Activated naive CD8-positive, alpha-beta T cell treated with anti-CD3 and anti-CD28 coated beads, Interleukin-2, amount 10 ng/mL, durations not matched to agents 7 days and 5 days (primary cell): Measurements from ENCODE around the gene KRTAP12-4. TPM values are rescaled to one million over a fixed set of nuclear protein-coding genes. Genes with fewer than 3 reads are reported as not detected.

Experiments used
- ATAC-seq: fragments of 150-1000 bp; cut with Tn5 transposase; one replicate; pipeline ENCODE4 v1.10.0; 2021; ENCODE audit warnings: low read depth, moderate library complexity
- POLR2A ChIA-PET: fragments of 350-600 bp; sonication (Branson Sonifier 250); formaldehyde crosslinking; loops from one replicate; lab custom pipeline; 2021; ENCODE audit warnings: antibody characterized with exemption; lab: Charles Lee
- DNase-seq: peaks from one replicate; pipeline ENCODE4 v3.0.0; 2021
- H3K27ac Mint-ChIP-seq: one replicate; pipeline ENCODE4 v1.8.0; 2022; ENCODE audit warnings: mild to moderate bottlenecking, mixed read lengths
- H3K27me3 Mint-ChIP-seq: one replicate; pipeline ENCODE4 v1.8.0; 2022; ENCODE audit warnings: mild to moderate bottlenecking, moderate library complexity, mixed read lengths
- H3K36me3 Mint-ChIP-seq: one replicate; pipeline ENCODE4 v1.8.0; 2021; ENCODE audit warnings: mild to moderate bottlenecking, mixed read lengths
- H3K4me1 Mint-ChIP-seq: one replicate; pipeline ENCODE4 v1.8.0; 2021; ENCODE audit warnings: mixed read lengths
- H3K4me3 Mint-ChIP-seq: one replicate; pipeline ENCODE4 v1.8.0; 2022; ENCODE audit warnings: mild to moderate bottlenecking, moderate library complexity, mixed read lengths
- H3K9me3 Mint-ChIP-seq: one replicate; pipeline ENCODE4 v1.8.0; 2021; ENCODE audit warnings: mixed read lengths
- total RNA-seq, 2 experiments: library from RNA; stranded (reverse); gene quantifications; one replicate each; pipeline ENCODE4 v1.2.3, GENCODE V29; 2021

Gene KRTAP12-4
- total RNA-seq, 2 experiments from 2014 or later: not detected

GRCh38 chr21:44626673-44627143 is 27.8 kb downstream of the KRTAP12-4 start, which contains the start of gene KRTAP10-9:
TSS of gene KRTAP10-9 (plus strand) at chr21:44627093. CDS start at chr21:44627172, 79 bp downstream.
- Mint-ChIP-seq H3K4me1 (peaks cover 8% of the 10 kb centered on the region), H3K36me3 (peaks cover 19% of the 10 kb centered on the region), H3K9me3 (peaks cover 39% of the 10 kb centered on the region), H3K27me3 (no peaks in the 10 kb centered on the region), H3K27ac (peak within 1 kb of the TSS; percentile 32), H3K4me3 (no peak within 1 kb of the TSS)
- ATAC-seq: no peak
- POLR2A ChIA-PET: no interaction called here
- no peak for DNase-seq

GRCh38 chr21:44626262-44626661 is 28.2 kb downstream of the KRTAP12-4 start:
- POLR2A ChIA-PET: no interaction called here
- no peak for ATAC-seq
- Mint-ChIP-seq H3K27me3 (no peaks in the 10 kb centered on the region), H3K4me1 (peaks cover 8% of the 10 kb centered on the region), H3K9me3 (peaks cover 37% of the 10 kb centered on the region), H3K27ac (peak overlapping the region; percentile 32), H3K36me3 (peaks cover 19% of the 10 kb centered on the region), H3K4me3 (no peak overlapping the region)
- no peak for DNase-seq

- Mint-ChIP-seq H3K27me3 (no peaks in the 10 kb centered on the region), H3K9me3 (peaks cover 34% of the 10 kb centered on the region), H3K4me1 (peaks cover 8% of the 10 kb centered on the region), H3K4me3 (no peak overlapping the region), H3K36me3 (peaks cover 16% of the 10 kb centered on the region), H3K27ac (no peak overlapping the region)
- DNase-seq: no peak
- ATAC-seq: no peak
- POLR2A ChIA-PET: no interaction called here
Measured at GRCh38 chr21:44625756-44626155, 28.7 kb downstream of the KRTAP12-4 start.

- no peak for ATAC-seq
- POLR2A ChIA-PET: no interaction called here
- Mint-ChIP-seq H3K4me3 (no peak overlapping the region), H3K27me3 (no peaks in the 10 kb centered on the region), H3K4me1 (peaks cover 12% of the 10 kb centered on the region), H3K27ac (no peak overlapping the region), H3K9me3 (peaks cover 39% of the 10 kb centered on the region), H3K36me3 (peaks cover 22% of the 10 kb centered on the region)
- DNase-seq: no peak
Measured at GRCh38 chr21:44623575-44623974, 30.9 kb downstream of the KRTAP12-4 start.

- Mint-ChIP-seq H3K27ac (no peak overlapping the region), H3K4me1 (peaks cover 21% of the 10 kb centered on the region), H3K36me3 (peaks cover 27% of the 10 kb centered on the region), H3K9me3 (peaks cover 40% of the 10 kb centered on the region), H3K4me3 (no peak overlapping the region), H3K27me3 (no peaks in the 10 kb centered on the region)
- POLR2A ChIA-PET: interaction anchor here (1.3 kb wide), 2 partner anchors 38 to 62 kb away, joined by 3 to 8 read pairs; partner anchors contain the start of genes KRTAP12-1 and KRTAP12-3
- ATAC-seq (no peak), DNase-seq (no peak)
Measured at GRCh38 chr21:44619886-44620285, 34.6 kb downstream of the KRTAP12-4 start.

- peaks cover 21% of the 10 kb centered on the region for H3K4me1 Mint-ChIP-seq
- H3K9me3 Mint-ChIP-seq: peaks cover 33% of the 10 kb centered on the region
- H3K36me3 Mint-ChIP-seq: peaks cover 25% of the 10 kb centered on the region
- peak overlapping the region; percentile 48 for H3K4me3 Mint-ChIP-seq
- H3K27me3 Mint-ChIP-seq: no peaks in the 10 kb centered on the region
- H3K27ac Mint-ChIP-seq: peak overlapping the region; percentile 79
- ATAC-seq (peak; percentile 97), DNase-seq (no peak)
- POLR2A ChIA-PET: interaction anchor here (1.2 to 1.3 kb wide), 4 partner anchors 10 to 71 kb away, joined by 3 to 8 read pairs (median 4); partner anchors contain the start of genes KRTAP12-1 and KRTAP12-3
Measured at GRCh38 chr21:44618909-44619308, 35.5 kb downstream of the KRTAP12-4 start.

- Mint-ChIP-seq H3K9me3 (peaks cover 32% of the 10 kb centered on the region), H3K4me3 (peak overlapping the region; percentile 48), H3K27me3 (no peaks in the 10 kb centered on the region), H3K4me1 (peaks cover 21% of the 10 kb centered on the region), H3K27ac (peak overlapping the region; percentile 79), H3K36me3 (peaks cover 25% of the 10 kb centered on the region)
- ATAC-seq (peak; percentile 39), DNase-seq (no peak)
- POLR2A ChIA-PET: interaction anchor here (1.2 to 1.3 kb wide), 4 partner anchors 10 to 71 kb away, joined by 3 to 8 read pairs (median 4); partner anchors contain the start of genes KRTAP12-1 and KRTAP12-3
Measured at GRCh38 chr21:44618504-44618903, 36.0 kb downstream of the KRTAP12-4 start.

GRCh38 chr21:44617071-44617501 is 37.4 kb downstream of the KRTAP12-4 start:
- Mint-ChIP-seq H3K36me3 (peaks cover 23% of the 10 kb centered on the region), H3K9me3 (peaks cover 23% of the 10 kb centered on the region), H3K4me1 (peaks cover 21% of the 10 kb centered on the region), H3K27ac (no peak overlapping the region), H3K4me3 (no peak overlapping the region), H3K27me3 (no peaks in the 10 kb centered on the region)
- POLR2A ChIA-PET: no interaction called here
- ATAC-seq: no peak
- DNase-seq: no peak

GRCh38 chr21:44616591-44616926 is 37.9 kb downstream of the KRTAP12-4 start:
- DNase-seq: no peak
- POLR2A ChIA-PET: no interaction called here
- H3K9me3 Mint-ChIP-seq: peaks cover 21% of the 10 kb centered on the region
- H3K4me1 Mint-ChIP-seq: peaks cover 21% of the 10 kb centered on the region
- H3K36me3 Mint-ChIP-seq: peaks cover 23% of the 10 kb centered on the region
- no peak for ATAC-seq
- H3K27ac Mint-ChIP-seq: peak overlapping the region; percentile 9
- no peak overlapping the region for H3K4me3 Mint-ChIP-seq
- H3K27me3 Mint-ChIP-seq: no peaks in the 10 kb centered on the region

GRCh38 chr21:44615911-44616590 is 38.4 kb downstream of the KRTAP12-4 start:
- peaks cover 21% of the 10 kb centered on the region for H3K4me1 Mint-ChIP-seq
- POLR2A ChIA-PET: no interaction called here
- H3K4me3 Mint-ChIP-seq: no peak overlapping the region
- peaks cover 23% of the 10 kb centered on the region for H3K36me3 Mint-ChIP-seq
- peak overlapping the region; percentile 9 for H3K27ac Mint-ChIP-seq
- H3K9me3 Mint-ChIP-seq: peaks cover 24% of the 10 kb centered on the region
- DNase-seq: no peak
- H3K27me3 Mint-ChIP-seq: no peaks in the 10 kb centered on the region
- no peak for ATAC-seq

- Mint-ChIP-seq H3K4me3 (no peak overlapping the region), H3K27me3 (no peaks in the 10 kb centered on the region), H3K4me1 (peaks cover 21% of the 10 kb centered on the region), H3K36me3 (peaks cover 19% of the 10 kb centered on the region), H3K9me3 (peaks cover 19% of the 10 kb centered on the region), H3K27ac (no peak overlapping the region)
- DNase-seq (no peak), ATAC-seq (no peak)
- POLR2A ChIA-PET: no interaction called here
Measured at GRCh38 chr21:44615466-44615865, 39.0 kb downstream of the KRTAP12-4 start.

- Mint-ChIP-seq H3K27me3 (no peaks in the 10 kb centered on the region), H3K4me1 (peaks cover 21% of the 10 kb centered on the region), H3K9me3 (peaks cover 17% of the 10 kb centered on the region), H3K36me3 (peaks cover 16% of the 10 kb centered on the region), H3K4me3 (no peak overlapping the region), H3K27ac (no peak overlapping the region)
- DNase-seq (no peak), ATAC-seq (no peak)
- POLR2A ChIA-PET: no interaction called here
Measured at GRCh38 chr21:44614961-44615391, 39.5 kb downstream of the KRTAP12-4 start.

GRCh38 chr21:44614161-44614631 is 40.3 kb downstream of the KRTAP12-4 start:
- peaks cover 15% of the 10 kb centered on the region for H3K9me3 Mint-ChIP-seq
- no peak overlapping the region for H3K4me3 Mint-ChIP-seq
- no peak overlapping the region for H3K27ac Mint-ChIP-seq
- no peak for DNase-seq
- peaks cover 8% of the 10 kb centered on the region for H3K36me3 Mint-ChIP-seq
- POLR2A ChIA-PET: no interaction called here
- peaks cover 15% of the 10 kb centered on the region for H3K4me1 Mint-ChIP-seq
- ATAC-seq: no peak
- H3K27me3 Mint-ChIP-seq: peaks cover 2% of the 10 kb centered on the region
